Psoas muscle (tissue), 8 donors: ENCODE data around the gene SLAMF1. TPM values are rescaled to one million over a fixed set of nuclear protein-coding genes. Genes with fewer than 3 reads are reported as not detected.

Experiments
- ATAC-seq, 4 donors: fragments of 200-7000 bp; cut with Tn5 transposase; one replicate each; pipeline ENCODE4 v1.9.1; 2020; ENCODE audit warnings: moderate library complexity in 3 of 4, mild to moderate bottlenecking in 2 of 4
- DNase-seq, 2 donors: peaks; one replicate each; pipeline ENCODE4 v3.0.0-alpha.2; 2020
- H3K27ac ChIP-seq: fragments of 200-600 bp; one replicate; pipeline ENCODE4 v1.8.0; 2022
- H3K27me3 ChIP-seq, 3 donors: fragments of 200-600 bp in 1 of 3; one replicate each; pipeline versions ENCODE4 v1.6.1 to v1.8.0; 2013 to 2022; ENCODE audit warnings: low read length in 2 of 3, mild to moderate bottlenecking in 2 of 3, moderate library complexity in 1 of 3; ENCODE audit not compliant: insufficient read depth in 3 of 3
- H3K36me3 ChIP-seq, 2 donors: fragments of 200-600 bp in 1 of 2; one replicate each; pipeline versions ENCODE4 v1.6.1 to v1.8.0; 2013 to 2022; ENCODE audit warnings: low read depth in 1 of 2, mild to moderate bottlenecking in 1 of 2, moderate library complexity in 1 of 2; ENCODE audit not compliant: insufficient read depth in 1 of 2
- H3K4me1 ChIP-seq: fragments of 200-600 bp; one replicate; pipeline ENCODE4 v1.8.0; 2022
- H3K4me3 ChIP-seq: fragments of 200-600 bp; one replicate; pipeline ENCODE4 v1.8.0; 2022; ENCODE audit warnings: mild to moderate bottlenecking
- H3K9me3 ChIP-seq: fragments of 200-600 bp; one replicate; pipeline ENCODE4 v1.8.0; 2022
- whole genome bisulfite sequencing, 3 donors: extraction: QIAGEN DNeasy Blood & Tissue Kit; methylation state at CpG; one replicate each; pipeline versions ENCODE4 v1.1.6 to v1.1.7; 2013; 5-methylcytosine and 5-hydroxymethylcytosine counted together
- intact Hi-C, 2 donors: fragments of 100-400 bp; cut with DNase I; formaldehyde crosslinking; loops; one replicate each; pipeline versions ENCODE4 v1.11.0 to v1.14.2; 2022
- polyA plus RNA-seq, 3 donors: library from polyadenylated mRNA; stranded (reverse); fragments of 200-250 nt; gene quantifications; one replicate each; pipeline ENCODE4 v1.2.3, GENCODE V29; 2013
- total RNA-seq, 4 donors: library from RNA; stranded (reverse); fragmentation: NEBNext Ultra II Directional in 2 of 4; extraction: Animal tissue kit (Norgen Biotek cat#: 25700) in 2 of 4; gene quantifications; one replicate each; pipeline versions ENCODE4 v1.2.1 to v1.2.4, GENCODE V29; 2021 to 2023
- TF ChIP-seq, protein P1 (sequence below): fragments of 200-600 bp; IDR thresholded peaks from one replicate; pipeline ENCODE4 v1.8.0; 2022; ENCODE audit warnings: antibody characterized with exemption
- donor health status: healthy with polysubstance abuse.
- donor health status: DM: no; HTN: no; CAD: no; lungs with moderate emphysema.
- donor health status: Bipolar disorder and iron deficiency.
- donor health status: healthy.
- donor health status: DM: yes; HTN: yes; CAD: no.
- donor health status: DM: no; HTN: no; CAD: no.
- donor health status: DM: no; HTN: no; CAD: no.
- donor health status: DM: yes; HTN: yes; CAD: no.

The SLAMF1 gene
- total and polyA plus RNA-seq, 7 donors = 0.03 to 0.30 (median 0.08) TPM

DNA sequence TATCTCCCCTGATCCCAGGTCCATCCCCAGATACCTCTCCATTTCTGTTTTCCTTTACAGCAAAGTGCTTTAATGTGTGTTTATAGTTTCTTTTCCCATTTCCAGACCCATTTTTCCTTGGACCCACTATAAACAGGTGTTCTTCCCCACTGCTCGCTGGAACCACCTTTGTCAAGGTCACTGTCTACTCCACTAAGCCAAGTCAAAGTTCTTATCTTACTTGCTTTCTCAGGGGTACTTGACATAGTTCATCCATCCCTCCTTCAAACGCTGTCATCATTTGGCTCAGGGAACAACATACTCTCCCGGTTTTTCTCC is 8.3 kb downstream of the SLAMF1 start:
- no peak overlapping the region for H3K27ac ChIP-seq
- no peak overlapping the region for H3K4me3 ChIP-seq
- no peak for DNase-seq
- no peaks in the 10 kb centered on the region for H3K4me1 ChIP-seq
- H3K36me3 ChIP-seq = no peaks in the 10 kb centered on the region
- H3K9me3 ChIP-seq = no peaks in the 10 kb centered on the region
- TF ChIP-seq, protein P1, sequence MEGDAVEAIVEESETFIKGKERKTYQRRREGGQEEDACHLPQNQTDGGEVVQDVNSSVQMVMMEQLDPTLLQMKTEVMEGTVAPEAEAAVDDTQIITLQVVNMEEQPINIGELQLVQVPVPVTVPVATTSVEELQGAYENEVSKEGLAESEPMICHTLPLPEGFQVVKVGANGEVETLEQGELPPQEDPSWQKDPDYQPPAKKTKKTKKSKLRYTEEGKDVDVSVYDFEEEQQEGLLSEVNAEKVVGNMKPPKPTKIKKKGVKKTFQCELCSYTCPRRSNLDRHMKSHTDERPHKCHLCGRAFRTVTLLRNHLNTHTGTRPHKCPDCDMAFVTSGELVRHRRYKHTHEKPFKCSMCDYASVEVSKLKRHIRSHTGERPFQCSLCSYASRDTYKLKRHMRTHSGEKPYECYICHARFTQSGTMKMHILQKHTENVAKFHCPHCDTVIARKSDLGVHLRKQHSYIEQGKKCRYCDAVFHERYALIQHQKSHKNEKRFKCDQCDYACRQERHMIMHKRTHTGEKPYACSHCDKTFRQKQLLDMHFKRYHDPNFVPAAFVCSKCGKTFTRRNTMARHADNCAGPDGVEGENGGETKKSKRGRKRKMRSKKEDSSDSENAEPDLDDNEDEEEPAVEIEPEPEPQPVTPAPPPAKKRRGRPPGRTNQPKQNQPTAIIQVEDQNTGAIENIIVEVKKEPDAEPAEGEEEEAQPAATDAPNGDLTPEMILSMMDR = no peak
- ATAC-seq = no peak
- H3K27me3 ChIP-seq = no peaks in the 10 kb centered on the region
- intact Hi-C loops = no loop called here
- WGBS, 3 donors = 75 to 84% (median 76%) methylated on average over 3 of the region's 3 CpGs

DNA sequence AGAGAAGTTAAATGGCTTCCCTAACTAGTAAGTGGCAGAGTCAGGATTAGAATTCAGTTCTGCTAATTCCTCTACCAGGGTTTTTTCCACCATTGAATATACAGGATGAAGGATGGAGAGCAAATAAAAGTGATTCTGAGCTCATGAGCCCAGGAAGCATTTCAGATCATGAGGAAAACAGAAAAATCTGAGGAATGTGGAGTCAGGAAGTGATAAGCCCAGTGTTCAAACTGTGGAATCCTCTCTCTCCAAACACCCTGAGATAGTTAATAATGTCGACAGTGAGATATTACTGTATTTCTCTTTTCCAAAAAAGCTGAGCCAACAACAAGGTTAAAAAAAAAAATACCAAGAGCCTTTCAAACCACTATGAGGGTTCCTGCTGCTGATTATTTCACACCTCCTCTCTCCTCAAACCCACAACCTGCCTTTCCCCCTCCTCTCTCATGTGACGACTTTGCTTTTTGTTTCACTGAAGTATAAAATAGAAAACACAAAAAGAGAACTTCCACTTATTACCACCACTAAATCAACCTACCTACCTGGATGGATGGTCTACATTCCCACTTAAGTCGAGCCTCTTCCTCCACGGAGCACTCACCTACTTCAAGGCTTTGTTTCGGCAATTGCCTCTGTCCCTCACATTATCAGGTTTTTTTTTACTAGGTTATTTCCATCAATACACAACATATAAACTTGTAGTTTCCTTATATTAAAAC is 8.9 kb downstream of the SLAMF1 start:
- TF ChIP-seq, protein P1 = no peak
- intact Hi-C loops = no loop called here
- Histone ChIP-seq H3K4me3 (no peak overlapping the region), H3K27ac (no peak overlapping the region), H3K9me3 (no peaks in the 10 kb centered on the region), H3K36me3 (no peaks in the 10 kb centered on the region), H3K27me3 (no peaks in the 10 kb centered on the region), H3K4me1 (no peaks in the 10 kb centered on the region)
- ATAC-seq (no peak), DNase-seq (no peak)
- 54 to 68% (median 68%) methylated on average over 5 of the region's 5 CpGs for WGBS, 3 donors

DNA sequence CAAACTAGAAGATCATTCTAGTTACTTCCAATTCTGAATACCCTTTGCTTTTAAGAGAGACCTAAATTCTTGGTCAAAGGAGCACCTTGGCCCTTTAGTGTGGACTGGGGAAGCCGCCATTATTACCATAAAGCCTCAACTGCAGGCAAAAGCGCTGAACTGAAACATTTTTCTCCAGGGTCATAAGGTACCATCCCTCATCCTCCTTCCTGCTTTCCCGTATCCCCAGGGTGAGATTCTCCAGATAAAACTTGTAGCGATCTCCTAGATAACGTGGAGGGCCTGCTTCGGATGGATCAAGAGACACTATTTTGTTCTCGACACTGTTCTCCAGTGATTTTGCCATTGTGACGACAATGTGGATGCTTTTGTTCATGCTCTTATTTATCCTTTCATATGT is 9.8 kb downstream of the SLAMF1 start:
- no peaks in the 10 kb centered on the region for H3K36me3 ChIP-seq
- H3K27ac ChIP-seq = no peak overlapping the region
- WGBS, 3 donors = 86 to 92% (median 90%) methylated on average over 8 of the region's 8 CpGs
- no peaks in the 10 kb centered on the region for H3K4me1 ChIP-seq
- DNase-seq = no peak
- no peak overlapping the region for H3K4me3 ChIP-seq
- no peaks in the 10 kb centered on the region for H3K9me3 ChIP-seq
- no peak for ATAC-seq
- TF ChIP-seq, protein P1 = no peak
- intact Hi-C loops = no loop called here
- H3K27me3 ChIP-seq = no peaks in the 10 kb centered on the region

DNA sequence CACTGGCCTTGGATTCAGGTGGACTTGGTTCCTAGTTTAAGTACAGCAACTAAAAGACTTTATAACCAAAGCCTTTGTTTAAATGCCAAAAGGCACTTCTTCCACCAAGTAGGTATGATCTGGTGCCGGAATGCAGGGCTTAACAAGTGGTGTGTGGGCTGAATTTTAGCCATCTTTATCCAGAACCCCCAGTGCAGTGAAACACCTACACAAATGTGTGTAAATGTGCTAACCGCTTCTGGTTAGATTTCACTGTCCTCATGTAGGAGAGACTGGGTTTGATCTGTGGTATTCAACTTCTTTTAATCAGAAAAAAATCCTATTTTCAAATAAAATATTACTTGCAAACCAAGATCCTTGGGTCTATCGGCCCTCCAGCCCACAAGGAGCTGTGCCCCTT is 10.3 kb downstream of the SLAMF1 start:
- no peak for ATAC-seq
- TF ChIP-seq, protein P1 = no peak
- H3K36me3 ChIP-seq = no peaks in the 10 kb centered on the region
- WGBS, 3 donors = 84 to 93% (median 88%) methylated on average over 3 of the region's 3 CpGs
- no peak overlapping the region for H3K27ac ChIP-seq
- H3K4me1 ChIP-seq = no peaks in the 10 kb centered on the region
- DNase-seq = no peak
- intact Hi-C loops = no loop called here
- no peak overlapping the region for H3K4me3 ChIP-seq
- no peaks in the 10 kb centered on the region for H3K9me3 ChIP-seq
- H3K27me3 ChIP-seq = no peaks in the 10 kb centered on the region

DNA sequence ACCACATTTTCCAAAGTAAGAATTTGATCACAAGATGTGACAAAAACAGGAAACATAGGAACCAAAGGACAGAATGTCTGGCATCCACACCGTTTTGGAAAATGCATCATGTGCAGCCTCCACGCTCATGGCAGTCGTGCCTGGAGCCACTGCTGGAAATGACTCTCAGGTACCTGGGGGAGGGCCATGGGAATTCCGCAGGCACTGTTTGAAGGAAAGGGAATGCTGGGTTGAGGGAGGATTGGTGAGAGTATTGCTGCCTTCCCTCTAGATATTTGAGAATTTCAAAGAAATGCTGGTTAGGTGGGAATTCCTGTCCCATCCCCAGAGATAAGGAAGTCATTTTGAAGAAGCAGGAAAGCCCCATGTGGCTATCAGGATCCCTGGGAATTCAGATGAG is 10.8 kb downstream of the SLAMF1 start:
- TF ChIP-seq, protein P1 = no peak
- H3K4me1 ChIP-seq = no peaks in the 10 kb centered on the region
- ATAC-seq (no peak), DNase-seq (no peak)
- H3K36me3 ChIP-seq = no peaks in the 10 kb centered on the region
- intact Hi-C loops = no loop called here
- H3K27me3 ChIP-seq = no peaks in the 10 kb centered on the region
- no peak overlapping the region for H3K27ac ChIP-seq
- WGBS, 3 donors = 70 to 80% (median 74%) methylated on average over 4 of the region's 4 CpGs
- H3K9me3 ChIP-seq = no peaks in the 10 kb centered on the region
- no peak overlapping the region for H3K4me3 ChIP-seq
